ENCODE results near the gene TTLL1.
"Not testable (repeated sequence)": the region's sequence is repeated elsewhere in the genome, so short reads cannot be mapped to it uniquely, and the experiment has no call there.

The TTLL1 gene

DNA sequence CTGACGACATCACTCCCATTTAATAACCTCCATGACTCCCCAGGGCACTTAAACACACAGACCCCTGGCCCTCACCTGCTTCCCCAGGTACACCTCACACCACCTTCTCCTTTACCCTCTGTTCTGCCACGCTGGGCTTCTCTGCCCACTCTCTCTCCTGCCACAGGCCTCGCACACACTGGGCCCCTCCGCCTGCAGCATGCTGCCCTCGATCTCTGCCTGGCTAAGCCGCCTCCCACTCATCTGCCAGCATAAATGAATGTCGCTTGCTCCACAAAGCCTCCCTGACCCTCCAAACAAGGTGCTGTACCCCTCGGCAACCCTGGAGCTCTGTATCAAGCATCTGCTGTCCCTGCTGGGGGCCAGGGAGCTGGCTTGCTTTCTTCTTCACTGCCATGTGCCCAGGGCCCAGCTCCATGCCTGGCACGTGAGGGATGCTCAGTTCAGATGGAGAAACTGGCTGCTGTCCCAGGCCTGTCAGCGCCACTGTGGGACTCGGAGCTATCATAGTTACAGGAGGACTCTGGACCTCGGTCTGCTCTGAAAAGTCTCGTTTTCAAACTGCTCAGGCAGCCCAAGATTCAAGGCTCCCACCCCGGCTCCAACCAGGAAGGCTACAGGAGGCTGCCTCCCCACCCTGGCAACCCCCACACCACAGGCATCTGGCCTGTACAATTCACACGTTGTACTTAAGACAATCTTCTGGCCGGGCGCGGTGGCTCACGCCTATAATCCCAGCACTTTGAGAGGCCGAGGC lies 11.9 kb downstream of the TTLL1 start:
- in situ Hi-C loops (cut with HindIII; ENCODE audit: low sequenced_read_pairs), result no loop called here

- in situ Hi-C loops (cut with HindIII; ENCODE audit: low sequenced_read_pairs), result loop anchor here (25.0 kb wide), 1 partner anchor 430 kb away; the partner anchor contains the start of genes ATP5MGL and CYB5R3
These were observed 22.3 kb downstream of the TTLL1 start for GRCh38 chr22:43066844-43067385.

DNA sequence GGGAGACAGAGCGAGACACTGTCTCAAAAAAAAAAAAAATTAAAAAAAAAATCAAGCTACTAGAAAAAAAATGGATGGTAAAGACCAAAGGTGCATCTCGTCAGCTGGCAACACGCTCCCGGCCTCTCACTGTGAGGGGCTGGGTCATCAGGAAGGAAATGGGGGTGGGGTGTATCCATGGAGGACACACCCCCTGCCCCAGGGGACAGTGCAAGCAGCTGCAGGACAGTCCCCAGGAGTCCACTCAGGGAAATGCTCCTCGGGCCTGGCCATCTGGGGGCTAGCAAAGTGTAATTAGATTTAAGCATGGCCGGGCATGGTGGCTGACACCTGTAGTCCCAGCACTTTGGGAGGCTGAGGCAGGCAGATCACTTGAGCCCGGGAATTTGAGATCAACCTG lies 23.1 kb downstream of the TTLL1 start:
- in situ Hi-C loops (cut with HindIII; ENCODE audit: low sequenced_read_pairs), result loop anchor here (25.0 kb wide), 1 partner anchor 429 kb away; the partner anchor contains the start of genes ATP5MGL and CYB5R3

DNA sequence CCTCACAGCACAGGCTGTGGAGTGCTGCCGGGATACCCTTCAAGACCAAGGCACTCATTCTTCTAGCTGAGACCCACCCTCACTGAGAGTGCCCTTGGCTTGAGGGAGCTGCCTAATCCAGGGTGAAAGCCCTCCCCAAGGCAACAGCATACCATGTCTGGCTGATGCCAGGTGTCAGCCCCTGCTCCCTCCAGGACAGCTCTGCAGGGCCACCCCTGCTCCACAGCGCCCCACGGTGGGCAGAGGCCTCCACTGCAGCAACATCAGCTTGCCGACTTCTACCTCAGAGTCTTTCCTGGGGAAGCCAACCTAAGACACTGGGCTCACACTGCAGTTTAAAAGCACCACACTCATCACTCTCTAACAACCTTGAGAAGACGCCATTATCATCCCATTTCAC lies 29.0 kb downstream of the TTLL1 start:
- in situ Hi-C loops (cut with HindIII; ENCODE audit: low sequenced_read_pairs), result loop anchor here (5.0 to 25.0 kb wide), 2 partner anchors 78 to 423 kb away; partner anchors contain the start of genes ATP5MGL and CYB5R3

DNA sequence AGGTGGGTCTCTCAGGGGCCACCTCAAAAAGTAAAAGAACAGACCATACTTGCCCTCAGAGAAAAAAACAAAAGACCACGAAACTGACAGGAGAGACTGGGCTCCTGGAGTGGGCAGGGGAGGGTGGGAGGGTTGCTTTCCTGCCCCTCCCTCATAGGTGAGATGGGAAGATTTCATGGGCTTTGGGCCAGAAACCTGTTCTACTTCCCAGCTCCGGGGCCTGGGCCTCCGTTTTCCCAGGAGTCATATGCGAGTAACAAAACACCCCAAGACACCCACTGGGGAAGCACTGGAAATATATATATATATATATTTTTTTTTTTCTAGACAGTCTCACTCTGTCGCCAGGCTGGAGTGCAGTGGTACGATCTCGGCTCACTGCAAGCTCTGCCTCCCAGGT lies 31.6 kb downstream of the TTLL1 start:
- in situ Hi-C loops (cut with HindIII; ENCODE audit: low sequenced_read_pairs), result loop anchor here (25.0 kb wide), 1 partner anchor 420 kb away; the partner anchor contains the start of genes ATP5MGL and CYB5R3

DNA sequence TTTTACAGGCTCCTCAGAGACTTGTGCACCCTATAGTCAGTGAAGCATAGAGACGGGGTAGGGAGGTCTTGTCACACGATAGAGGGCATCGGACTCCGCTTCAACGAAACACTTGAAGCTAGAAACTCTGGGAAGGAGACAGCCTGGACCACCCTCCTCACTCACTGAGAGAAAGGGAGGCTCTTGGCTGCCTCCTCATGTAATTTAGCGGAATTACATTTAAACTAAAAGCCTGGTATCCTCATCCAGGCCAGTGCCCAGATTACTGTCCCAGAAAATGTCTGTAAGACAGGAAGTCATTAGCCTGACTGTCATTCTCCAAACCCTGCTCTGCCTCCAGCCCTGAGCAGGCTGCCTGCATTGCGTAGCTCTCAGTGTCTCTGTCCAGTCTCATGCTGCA lies 36.0 kb downstream of the TTLL1 start:
- in situ Hi-C loops (cut with HindIII; ENCODE audit: low sequenced_read_pairs), result loop anchor here (25.0 kb wide), 1 partner anchor 416 kb away; the partner anchor contains the start of genes ATP5MGL and CYB5R3

- in situ Hi-C loops (cut with HindIII; ENCODE audit: low sequenced_read_pairs), result loop anchor here (25.0 kb wide), 1 partner anchor 414 kb away; the partner anchor contains the start of genes ATP5MGL and CYB5R3
These were observed 38.2 kb downstream of the TTLL1 start for GRCh38 chr22:43050995-43051394.

GRCh38 chr22:43047605-43048004 lies 41.6 kb downstream of the TTLL1 start:
- in situ Hi-C loops (cut with HindIII; ENCODE audit: low sequenced_read_pairs), result no loop called here

DNA sequence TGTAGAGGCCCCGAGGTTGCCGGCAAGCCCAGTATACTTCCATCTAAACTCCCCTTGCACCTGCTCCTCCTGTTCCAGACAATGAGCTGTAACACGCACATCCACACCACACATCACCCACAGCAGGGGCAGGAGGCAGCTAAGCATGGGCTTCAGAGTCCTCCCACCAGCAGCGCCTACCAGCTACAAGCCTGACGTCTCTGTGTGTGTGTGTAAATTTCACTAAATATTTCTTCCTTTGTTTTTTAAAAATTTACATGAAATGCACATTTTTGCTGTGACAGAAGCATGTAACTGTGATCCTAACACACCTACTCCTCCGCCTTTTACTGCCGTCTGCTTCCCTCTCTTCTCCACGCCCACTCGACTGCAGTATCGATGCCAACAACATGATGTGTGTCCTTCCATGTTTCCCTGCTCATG lies 44.9 kb downstream of the TTLL1 start:
- in situ Hi-C loops (cut with HindIII; ENCODE audit: low sequenced_read_pairs), result no loop called here

DNA sequence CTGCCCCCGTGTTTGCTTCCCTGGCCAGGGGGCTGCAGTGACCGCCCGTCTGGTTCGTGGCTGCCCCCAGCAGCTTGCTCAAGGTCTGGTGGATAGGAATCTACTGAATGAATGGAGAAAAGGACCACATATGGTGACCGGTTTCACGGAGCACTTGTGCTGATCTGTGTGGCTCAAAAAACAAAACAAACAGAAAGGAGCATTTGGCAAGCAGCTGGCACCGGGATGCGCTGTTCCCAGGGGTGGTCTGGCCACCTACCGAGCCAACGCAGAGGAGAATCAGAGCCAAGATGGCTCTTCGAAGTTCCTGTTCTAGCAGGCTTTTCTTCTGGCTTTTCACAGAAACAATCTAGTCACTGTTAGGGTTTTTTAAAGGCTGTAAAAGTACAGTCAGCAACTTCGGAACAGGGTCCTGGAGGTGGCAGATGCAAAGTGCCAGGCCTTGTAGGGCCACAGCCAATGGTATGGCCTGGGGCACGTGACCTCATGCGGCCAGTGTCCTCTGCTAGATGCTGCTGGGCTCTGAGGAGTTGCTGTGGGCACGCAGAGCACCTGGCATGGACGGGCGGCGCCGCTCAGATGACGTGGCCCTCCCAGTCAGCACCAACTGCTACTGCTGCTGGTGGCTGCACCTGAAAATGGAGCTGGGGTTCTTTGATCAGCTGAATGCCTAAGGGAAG lies 47.0 kb downstream of the TTLL1 start:
- in situ Hi-C loops (cut with HindIII; ENCODE audit: low sequenced_read_pairs), result no loop called here

GRCh38 chr22:43039800-43040199 lies 49.4 kb downstream of the TTLL1 start:
- in situ Hi-C loops (cut with HindIII; ENCODE audit: low sequenced_read_pairs), result no loop called here

- in situ Hi-C loops (cut with HindIII; ENCODE audit: low sequenced_read_pairs), result no loop called here
These were observed 50.9 kb downstream of the TTLL1 start for GRCh38 chr22:43038325-43038724.

- in situ Hi-C loops (cut with HindIII; ENCODE audit: low sequenced_read_pairs), result no loop called here
These were observed 52.8 kb downstream of the TTLL1 start for GRCh38 chr22:43036282-43036829.

GRCh38 chr22:43035250-43035649 lies 53.9 kb downstream of the TTLL1 start:
- in situ Hi-C loops (cut with HindIII; ENCODE audit: low sequenced_read_pairs), result no loop called here

DNA sequence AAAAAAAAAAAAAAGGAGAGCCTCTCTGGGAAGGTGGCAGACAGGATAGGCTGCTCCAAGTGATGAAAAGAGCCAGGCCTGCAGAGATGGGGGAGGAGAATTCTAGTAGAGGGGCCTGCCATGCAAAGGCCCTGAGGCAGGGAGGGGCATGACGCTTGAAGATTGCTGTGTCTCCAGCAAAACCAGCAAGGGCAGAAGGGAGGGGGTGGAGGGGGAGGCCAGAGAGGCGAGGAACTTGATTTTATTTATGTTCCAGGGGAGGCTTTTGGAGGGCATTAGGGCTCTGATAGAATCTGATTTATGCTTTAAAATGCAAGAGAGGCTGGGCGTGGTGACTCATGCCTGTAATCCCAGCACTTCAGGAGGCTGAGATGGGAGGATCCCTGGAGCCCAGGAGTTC lies 57.6 kb downstream of the TTLL1 start:
- in situ Hi-C loops (cut with HindIII; ENCODE audit: low sequenced_read_pairs), result no loop called here

- in situ Hi-C loops (cut with HindIII; ENCODE audit: low sequenced_read_pairs), result no loop called here
These were observed 70.6 kb downstream of the TTLL1 start for GRCh38 chr22:43018615-43019014.

GRCh38 chr22:43017525-43018460 lies 71.4 kb downstream of the TTLL1 start:
- in situ Hi-C loops (cut with HindIII; ENCODE audit: low sequenced_read_pairs), result no loop called here

DNA sequence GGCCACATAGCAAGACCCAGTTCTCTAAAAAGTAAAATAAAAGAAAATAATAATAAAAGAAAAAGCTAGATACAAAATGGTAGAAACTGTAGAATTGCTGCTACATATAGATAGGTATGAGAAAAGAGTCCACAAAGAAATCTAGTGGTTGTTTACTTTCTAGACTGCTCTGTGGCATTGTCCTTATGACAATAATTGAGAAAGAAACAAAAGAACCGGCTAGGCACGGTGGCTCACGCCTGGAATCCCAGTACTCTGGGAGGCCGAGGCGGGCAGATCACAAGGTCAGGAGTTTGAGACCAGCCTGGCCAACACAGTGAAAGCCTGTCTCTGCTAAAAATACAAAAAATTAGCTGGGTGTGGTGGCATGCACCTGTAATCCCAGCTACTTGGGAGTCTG lies 73.0 kb downstream of the TTLL1 start:
- in situ Hi-C loops (cut with HindIII; ENCODE audit: low sequenced_read_pairs), result not testable (repeated sequence)

- in situ Hi-C loops (cut with HindIII; ENCODE audit: low sequenced_read_pairs), result no loop called here
These were observed 73.5 kb downstream of the TTLL1 start for GRCh38 chr22:43015677-43016042.
